ENCODE data around the gene CEP68. TPM values are rescaled to one million over a fixed set of nuclear protein-coding genes. Genes with fewer than 3 reads are reported as not detected.

Gene CEP68
- total RNA-seq, 1 donor from 2014 or later = 38.3 TPM

DNA sequence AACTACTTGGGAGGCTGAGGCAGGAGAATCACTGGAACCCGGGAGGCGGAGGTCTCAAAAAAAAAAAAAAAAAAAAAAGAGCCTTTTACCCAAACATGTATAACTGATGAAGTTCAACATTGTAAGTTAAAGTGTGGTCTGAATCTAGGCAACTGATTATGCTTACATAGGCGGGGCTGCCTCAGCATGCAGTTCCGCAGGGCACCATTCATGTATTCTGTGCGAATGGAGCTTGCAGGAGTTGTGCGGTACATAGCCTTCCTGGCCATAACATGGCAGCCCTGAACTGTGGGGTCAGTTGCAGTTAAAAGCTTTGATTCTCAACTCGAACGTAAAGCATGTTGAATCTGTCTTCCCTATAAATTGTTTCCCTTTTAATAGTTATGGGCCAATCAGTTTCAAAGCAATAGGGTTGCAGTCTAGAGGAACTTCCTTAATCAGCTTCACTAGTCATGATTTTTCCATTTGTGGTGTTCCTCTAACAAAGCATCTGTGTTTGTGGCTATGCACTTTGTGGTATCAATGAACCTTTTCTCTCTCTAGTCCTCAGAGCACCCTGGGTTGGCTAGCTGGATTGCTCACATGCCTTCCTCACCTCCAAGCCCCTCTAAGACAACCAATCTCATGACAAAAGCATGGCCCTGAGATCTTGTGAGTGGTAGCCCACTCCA, 30.6 kb upstream of the CEP68 start:
- no peak for DNase-seq
- Mint-ChIP-seq H3K4me1 (ENCODE audit: low read depth, unreplicated experiment) (peaks cover 2% of the 10 kb centered on the region), H3K36me3 (ENCODE audit: unreplicated experiment) (no peaks in the 10 kb centered on the region), H3K4me3 (ENCODE audit: unreplicated experiment) (no peak overlapping the region), H3K27ac (ENCODE audit: unreplicated experiment) (no peak overlapping the region), H3K27me3 (ENCODE audit: unreplicated experiment) (no peaks in the 10 kb centered on the region), H3K9me3 (ENCODE audit: unreplicated experiment) (peaks cover 2% of the 10 kb centered on the region)
- TF ChIP-seq, protein P1, sequence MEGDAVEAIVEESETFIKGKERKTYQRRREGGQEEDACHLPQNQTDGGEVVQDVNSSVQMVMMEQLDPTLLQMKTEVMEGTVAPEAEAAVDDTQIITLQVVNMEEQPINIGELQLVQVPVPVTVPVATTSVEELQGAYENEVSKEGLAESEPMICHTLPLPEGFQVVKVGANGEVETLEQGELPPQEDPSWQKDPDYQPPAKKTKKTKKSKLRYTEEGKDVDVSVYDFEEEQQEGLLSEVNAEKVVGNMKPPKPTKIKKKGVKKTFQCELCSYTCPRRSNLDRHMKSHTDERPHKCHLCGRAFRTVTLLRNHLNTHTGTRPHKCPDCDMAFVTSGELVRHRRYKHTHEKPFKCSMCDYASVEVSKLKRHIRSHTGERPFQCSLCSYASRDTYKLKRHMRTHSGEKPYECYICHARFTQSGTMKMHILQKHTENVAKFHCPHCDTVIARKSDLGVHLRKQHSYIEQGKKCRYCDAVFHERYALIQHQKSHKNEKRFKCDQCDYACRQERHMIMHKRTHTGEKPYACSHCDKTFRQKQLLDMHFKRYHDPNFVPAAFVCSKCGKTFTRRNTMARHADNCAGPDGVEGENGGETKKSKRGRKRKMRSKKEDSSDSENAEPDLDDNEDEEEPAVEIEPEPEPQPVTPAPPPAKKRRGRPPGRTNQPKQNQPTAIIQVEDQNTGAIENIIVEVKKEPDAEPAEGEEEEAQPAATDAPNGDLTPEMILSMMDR (IDR thresholded peaks at IDR 0.05; ENCODE audit: partially characterized antibody, unreplicated experiment) = no peak

DNA sequence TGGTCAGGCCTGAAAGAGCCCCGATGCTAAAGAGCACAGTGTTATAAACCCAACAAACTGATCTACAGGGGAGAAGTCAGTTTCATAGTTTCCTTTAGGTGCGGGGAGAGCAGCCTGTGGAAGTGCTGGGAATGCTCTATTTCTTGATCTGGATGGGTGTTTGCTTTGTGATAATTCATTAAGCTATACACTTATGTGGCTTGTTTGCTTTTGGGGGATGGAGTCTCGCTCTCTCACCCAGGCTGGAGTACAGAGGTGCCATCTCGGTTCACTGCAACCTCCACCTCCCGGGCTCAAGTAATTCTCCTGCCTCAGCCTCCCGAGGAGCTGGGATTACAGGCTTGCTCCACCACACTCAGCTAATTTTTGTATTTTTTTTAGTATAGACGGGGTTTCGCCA, 30.1 kb upstream of the CEP68 start:
- no peak for DNase-seq
- Mint-ChIP-seq H3K27ac (ENCODE audit: unreplicated experiment) (no peak overlapping the region), H3K9me3 (ENCODE audit: unreplicated experiment) (peaks cover 2% of the 10 kb centered on the region), H3K4me1 (ENCODE audit: low read depth, unreplicated experiment) (peaks cover 2% of the 10 kb centered on the region), H3K27me3 (ENCODE audit: unreplicated experiment) (no peaks in the 10 kb centered on the region), H3K4me3 (ENCODE audit: unreplicated experiment) (no peak overlapping the region), H3K36me3 (ENCODE audit: unreplicated experiment) (no peaks in the 10 kb centered on the region)
- TF ChIP-seq, protein P1 (IDR thresholded peaks at IDR 0.05; ENCODE audit: partially characterized antibody, unreplicated experiment) = no peak

DNA sequence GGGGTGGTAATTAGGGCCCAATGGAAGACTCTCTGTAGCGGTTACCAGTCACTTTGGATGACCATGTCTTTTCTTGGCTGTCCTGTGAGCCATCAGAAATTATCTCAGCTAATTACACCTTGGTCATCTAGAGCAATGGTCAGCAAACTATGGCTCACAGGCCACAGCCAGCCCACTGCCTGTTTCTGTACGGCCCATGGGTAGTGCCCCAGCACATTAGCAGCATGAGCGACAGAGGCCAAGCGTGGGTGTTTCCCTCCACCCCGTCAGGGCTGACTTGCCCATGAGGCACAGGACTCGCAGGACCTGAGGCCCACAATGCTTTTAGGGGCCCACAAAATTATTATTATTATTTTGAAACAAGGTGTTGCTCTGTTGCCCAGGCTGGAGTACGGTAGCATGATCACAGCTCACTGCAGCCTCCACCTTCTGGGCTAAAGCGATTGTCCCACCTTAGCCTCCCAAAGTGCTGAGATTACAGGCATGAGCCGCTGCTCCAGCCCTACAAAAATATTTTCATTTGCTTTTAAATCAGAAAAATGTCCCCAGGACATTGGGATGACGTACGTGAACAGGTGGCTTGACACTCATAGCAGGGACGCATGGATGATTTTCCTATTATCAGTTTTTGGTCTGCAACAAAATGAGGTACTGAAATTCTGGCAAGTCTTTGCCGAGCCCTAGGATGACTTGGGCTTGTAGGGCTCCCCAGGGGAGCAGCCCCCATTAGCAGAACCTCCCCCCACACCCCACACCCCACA, 29.3 kb upstream of the CEP68 start:
- Mint-ChIP-seq H3K4me1 (ENCODE audit: low read depth, unreplicated experiment) (peaks cover 2% of the 10 kb centered on the region), H3K27ac (ENCODE audit: unreplicated experiment) (no peak overlapping the region), H3K27me3 (ENCODE audit: unreplicated experiment) (no peaks in the 10 kb centered on the region), H3K9me3 (ENCODE audit: unreplicated experiment) (peaks cover 2% of the 10 kb centered on the region), H3K4me3 (ENCODE audit: unreplicated experiment) (no peak overlapping the region), H3K36me3 (ENCODE audit: unreplicated experiment) (no peaks in the 10 kb centered on the region)
- no peak for DNase-seq
- TF ChIP-seq, protein P1 (IDR thresholded peaks at IDR 0.05; ENCODE audit: partially characterized antibody, unreplicated experiment) = no peak

DNA sequence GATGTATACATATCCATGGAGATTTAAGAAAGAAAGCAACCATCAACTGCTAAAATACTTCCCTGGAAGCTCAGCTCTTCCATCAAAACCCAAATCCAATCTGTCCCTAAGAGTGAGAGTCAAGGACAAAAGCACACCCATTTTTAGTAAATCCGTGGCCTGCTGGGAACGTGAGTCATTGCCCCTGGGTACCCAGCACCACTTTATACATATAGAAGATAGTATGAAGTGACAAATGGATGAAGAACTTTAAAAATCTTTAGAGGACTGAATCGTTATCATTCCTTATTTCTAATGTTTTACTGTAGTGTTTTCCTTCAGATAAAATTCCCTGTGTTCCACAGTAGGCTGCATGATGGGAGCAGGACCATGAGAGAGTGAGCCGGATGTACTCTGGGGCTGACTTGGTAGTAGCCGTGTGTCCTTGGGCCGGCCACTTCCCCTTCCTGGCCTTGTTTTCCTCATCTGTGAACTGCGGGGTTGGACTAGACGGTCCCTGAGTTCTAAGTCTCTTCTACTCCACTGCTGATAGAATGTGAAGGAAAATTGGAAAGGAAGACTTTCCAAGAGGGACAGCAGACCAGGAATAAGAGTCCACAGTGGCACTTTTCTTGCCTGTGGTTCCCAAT, 28.5 kb upstream of the CEP68 start:
- TF ChIP-seq, protein P1 (IDR thresholded peaks at IDR 0.05; ENCODE audit: partially characterized antibody, unreplicated experiment) = no peak
- H3K4me3 Mint-ChIP-seq (ENCODE audit: unreplicated experiment) = no peak overlapping the region

More for the DNA sequence above, 28.5 kb upstream of the CEP68 start:
- no peak for DNase-seq
- Mint-ChIP-seq H3K27me3 (ENCODE audit: unreplicated experiment) (no peaks in the 10 kb centered on the region), H3K36me3 (ENCODE audit: unreplicated experiment) (no peaks in the 10 kb centered on the region), H3K4me1 (ENCODE audit: low read depth, unreplicated experiment) (peaks cover 2% of the 10 kb centered on the region), H3K27ac (ENCODE audit: unreplicated experiment) (no peak overlapping the region), H3K9me3 (ENCODE audit: unreplicated experiment) (peaks cover 2% of the 10 kb centered on the region)

Data from glutamatergic neuron (in vitro differentiated cells).